NCI-H1436 treated with DMSO at 0.1 percent for 48 hours (cell line): ENCODE results near the gene CRISP1.
"Not testable (repeated sequence)": the region's sequence is repeated elsewhere in the genome, so short reads cannot be mapped to it uniquely, and the experiment has no call there.

Source experiments
- DNase-seq: peaks from one replicate; lab custom pipeline; 2025; lab: John Stamatoyannopoulos, UW

Gene CRISP1

DNA sequence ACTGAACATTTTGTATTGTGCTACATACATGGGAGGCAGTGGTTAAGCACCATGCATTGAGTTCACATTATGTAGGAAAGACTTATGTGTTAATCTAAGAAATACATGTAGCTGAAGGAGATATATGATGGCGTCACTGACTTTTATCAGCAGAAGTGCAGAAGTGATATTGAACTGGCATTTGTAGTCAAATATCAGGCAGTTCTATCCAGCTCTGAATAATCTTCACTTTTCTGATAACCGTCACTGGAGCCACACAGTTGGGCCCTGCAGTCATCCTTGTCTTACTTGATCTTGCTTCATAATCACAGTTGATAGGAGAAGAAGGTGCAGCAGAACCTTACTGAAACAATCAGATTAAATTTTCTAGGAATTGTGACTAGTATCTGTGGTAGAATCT lies 26.4 kb downstream of the CRISP1 start:
- no peak for DNase-seq

DNA sequence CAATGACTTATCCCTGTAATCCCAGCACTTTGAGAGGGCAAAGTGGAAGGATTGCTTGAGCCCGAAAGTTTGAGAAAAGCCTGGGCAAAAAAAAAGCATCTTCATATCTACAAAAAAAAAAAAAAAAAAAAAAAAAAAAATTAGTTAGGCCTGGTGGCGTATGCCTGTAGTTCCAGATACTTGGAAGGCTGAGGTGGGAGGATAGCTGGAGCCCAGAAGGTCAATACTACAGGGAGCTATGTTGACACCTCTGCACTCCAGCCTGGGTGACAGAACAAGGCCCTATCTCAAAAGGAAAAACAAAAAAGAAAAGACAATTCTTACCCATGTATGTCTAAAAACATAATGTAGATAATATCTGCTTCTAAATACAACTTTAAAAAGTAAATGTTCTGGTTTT lies 27.2 kb downstream of the CRISP1 start:
- no peak for DNase-seq

DNA sequence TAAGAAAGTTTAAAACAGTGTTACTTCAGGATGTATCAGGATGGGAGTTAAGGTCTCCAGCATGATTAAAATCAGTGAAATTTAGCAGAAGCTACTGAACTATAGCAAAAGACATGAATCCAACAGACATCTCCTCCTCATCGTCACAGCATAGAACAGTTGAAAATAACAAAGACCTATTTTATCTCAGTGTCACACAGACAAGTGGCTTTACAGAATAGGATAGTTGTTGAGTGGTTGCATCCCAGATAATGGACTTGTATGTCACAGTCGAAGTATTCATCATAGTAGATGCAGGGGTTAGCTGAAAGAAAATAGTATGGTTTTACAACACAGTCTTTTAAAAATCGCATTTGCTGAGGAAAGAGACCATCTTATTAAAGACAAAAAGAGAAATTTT lies 31.2 kb downstream of the CRISP1 start:
- no peak for DNase-seq

DNA sequence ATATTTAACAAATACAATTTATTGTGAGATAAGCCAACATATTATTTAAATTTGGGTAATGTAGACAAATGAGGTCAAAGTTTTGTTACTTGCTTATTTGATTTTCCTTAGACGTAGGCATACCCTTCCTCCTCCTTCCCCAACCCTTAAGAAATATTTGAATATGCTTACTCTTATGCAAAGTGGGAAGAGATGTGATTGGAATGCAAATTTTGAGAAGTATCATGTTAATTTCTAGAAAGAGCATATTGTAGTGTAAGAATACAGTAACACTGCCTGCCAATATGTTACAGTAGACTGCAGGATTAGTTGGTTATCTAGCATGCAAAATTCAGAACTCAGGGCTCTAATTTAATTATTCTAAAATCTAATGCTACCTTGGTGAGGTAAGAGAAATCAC lies 32.9 kb downstream of the CRISP1 start:
- DNase-seq = no peak

DNA sequence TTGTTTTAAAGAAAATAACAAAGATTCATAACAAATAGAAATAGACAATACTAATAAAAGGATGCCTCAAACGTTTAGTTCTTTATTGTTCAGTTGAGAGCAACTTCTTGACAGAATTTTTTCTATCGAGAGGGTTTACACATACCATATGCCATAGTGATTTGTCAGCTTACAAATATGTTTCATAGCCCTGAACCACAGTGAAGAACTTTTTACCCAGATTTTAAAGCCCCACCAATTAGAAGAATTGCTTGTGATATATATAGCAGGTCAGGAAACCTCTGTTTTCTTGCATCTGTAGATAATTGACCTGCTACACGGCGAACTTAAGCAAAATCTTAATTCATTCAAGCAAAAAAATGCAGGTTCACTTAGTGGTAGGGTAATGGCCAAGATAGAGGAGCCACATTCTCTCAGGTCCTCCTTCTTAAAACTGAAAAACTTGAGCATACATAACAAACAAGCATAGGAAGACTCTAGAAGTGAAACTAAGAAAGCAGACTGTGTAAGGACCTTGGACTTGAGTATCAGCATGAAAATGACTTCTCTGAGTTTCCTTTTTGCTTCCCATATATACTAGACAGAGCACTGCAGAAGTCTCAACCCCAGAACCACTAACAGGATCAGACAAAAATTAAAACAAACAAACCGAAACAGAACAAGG lies 39.5 kb downstream of the CRISP1 start:
- no peak for DNase-seq

DNA sequence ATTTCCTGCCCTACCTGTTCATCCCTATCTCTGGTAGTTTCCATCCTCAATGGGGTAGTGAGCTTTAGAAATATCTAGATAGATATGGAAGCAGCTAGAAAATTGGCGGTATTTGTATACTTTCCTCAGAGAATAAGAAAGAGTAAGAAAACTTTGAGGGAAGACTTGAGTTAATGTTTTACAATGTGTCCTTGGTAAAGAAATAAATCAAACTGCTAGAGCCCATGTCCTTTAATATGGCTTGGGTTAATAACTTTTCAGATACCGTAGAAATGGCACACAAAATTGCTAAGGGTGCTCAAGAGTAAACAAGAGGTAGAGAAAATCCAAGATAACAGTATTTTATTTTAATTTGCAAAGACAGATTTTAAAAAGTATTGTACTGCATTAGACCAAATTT lies 51.2 kb downstream of the CRISP1 start:
- DNase-seq = no peak

DNA sequence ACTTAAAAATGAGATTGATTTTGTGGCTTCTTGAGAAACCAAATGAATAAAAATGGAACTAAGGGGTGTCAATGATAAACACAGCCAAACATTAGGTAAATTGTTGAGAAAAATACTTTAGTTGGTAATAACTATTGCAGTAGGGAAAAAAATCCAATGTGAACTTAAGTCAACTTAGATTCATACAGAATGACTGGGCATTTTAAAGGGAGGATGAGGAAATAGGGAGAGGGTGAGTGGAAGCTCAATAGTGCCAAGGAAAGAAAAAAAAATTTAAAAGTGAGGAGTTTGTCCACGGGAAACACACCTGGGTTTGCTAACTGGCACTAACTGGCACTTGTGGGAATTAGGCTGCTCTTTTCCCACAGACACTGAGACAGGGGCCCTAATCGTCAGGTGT lies 53.1 kb downstream of the CRISP1 start:
- DNase-seq = no peak

DNA sequence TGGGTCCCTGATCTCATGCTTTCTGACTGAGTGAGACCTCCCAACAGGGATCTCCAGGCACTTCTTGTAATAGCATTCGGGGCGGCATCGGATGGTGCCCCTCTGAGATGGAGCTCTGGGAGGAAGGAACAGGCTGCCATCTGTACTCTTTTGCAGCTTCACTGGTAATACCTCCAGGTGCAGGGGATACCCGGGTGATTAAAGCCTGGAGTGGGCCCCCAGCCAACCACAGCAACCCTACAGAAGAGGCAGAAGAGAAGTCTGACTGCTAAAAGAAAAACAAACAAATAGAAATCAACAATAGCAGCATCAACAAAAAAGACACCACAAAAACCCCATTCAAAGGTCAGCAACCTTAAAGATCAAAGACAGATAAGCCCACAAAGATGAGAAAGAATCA lies 60.2 kb downstream of the CRISP1 start:
- no peak for DNase-seq

DNA sequence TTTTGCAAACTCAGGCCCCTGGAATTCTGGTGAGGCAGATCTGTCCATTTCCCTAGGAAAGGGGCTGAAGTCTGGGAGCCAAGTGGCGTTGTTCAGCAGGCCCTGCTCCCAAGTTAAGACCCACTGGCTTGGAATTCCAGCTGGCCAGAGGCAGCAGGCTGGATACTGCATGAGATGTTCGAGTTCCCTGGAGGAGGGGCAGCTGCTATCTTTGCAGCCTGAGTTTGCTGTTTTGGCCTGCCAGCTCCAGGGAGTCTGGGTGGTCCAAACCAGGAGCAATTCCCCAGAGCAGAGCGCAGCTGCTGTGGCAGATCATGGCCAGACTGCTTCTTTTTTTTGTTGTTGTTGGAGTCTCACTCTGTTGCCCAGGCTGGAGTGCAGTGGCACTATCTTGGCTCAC lies 61.1 kb downstream of the CRISP1 start:
- no peak for DNase-seq

DNA sequence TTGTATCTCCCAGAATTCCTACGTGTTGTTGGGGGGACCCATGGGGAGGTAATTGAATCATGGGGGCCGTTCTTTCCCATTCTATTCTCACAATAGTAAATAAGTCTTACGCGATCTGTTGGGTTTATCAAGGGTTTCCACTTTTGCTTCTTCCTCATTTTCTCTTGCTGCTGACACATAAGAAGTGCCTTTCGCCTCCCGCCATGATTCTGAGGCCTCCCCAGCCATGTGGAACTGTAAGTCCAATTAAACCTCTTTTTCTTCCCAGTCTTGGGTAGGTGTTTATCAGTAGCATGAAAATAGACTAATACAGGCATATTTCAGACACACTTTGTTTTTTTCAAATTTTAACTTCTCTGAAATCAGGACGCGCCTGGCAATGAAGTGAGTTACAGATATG lies 64.8 kb downstream of the CRISP1 start:
- DNase-seq = no peak

DNA sequence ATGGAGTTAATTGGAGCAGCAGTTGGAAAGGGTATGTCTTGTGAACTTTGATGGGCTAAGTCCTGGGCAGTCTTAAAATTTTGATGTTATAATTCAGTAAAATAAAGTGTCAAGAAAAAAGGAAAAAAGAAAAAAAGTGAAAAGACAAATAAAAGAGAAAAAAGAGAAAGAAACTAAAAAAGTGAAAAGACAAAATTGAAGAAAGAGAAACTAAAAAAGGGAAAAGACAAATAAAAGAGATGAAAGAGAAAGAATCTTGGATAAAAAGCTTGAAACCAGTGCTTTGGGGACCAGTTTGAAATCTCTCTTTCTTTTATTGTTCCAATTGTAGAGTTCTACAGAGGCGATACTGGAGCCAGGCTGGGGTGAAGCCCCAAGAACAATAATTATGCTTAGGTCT lies 67.2 kb downstream of the CRISP1 start:
- no peak for DNase-seq

DNA sequence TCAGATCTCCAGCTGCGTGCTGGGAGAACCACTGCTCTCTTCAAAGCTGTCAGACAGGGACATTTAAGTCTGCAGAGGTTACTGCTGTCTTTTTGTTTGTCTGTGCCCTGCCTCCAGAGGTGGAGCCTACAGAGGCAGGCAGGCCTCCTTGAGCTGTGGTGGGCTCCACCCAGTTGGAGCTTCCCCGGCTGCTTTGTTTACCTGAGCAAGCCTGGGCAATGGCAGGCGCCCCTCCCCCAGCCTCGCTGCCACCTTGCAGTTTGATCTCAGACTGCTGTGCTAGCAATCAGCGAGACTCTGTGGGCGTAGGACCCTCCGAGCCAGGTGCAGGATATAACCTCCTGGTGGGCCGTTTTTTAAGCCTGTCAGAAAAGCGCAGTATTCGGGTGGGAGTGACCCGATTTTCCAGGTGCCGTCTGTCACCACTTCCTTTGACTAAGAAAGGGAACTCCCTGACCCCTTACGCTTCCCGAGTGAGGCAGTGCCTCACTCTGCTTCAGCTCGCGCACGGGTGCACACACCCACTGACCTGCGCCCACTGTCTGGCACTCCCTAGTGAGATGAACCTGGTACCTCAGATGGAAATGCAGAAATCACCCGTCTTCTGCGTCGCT lies 69.4 kb downstream of the CRISP1 start:
- DNase-seq = not testable (repeated sequence)

DNA sequence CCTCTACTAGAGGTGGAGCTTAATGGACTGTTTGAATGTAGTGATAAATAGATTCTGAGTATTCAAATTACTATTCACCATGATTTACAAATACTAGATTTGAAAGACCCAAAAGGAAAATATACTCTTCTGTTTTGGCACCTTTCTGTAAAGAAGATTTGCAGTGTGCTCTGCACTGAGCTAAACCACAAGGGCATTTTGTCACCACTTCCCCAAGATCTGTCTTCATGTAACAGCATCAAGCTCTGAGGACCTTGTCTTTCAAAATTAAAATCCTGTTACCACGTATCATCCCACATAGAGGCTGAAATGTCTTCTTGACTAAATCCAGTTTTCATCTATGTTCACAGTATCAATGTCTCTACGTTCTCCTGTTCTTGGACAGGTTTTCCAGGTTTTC lies 76.0 kb downstream of the CRISP1 start:
- no peak for DNase-seq

DNA sequence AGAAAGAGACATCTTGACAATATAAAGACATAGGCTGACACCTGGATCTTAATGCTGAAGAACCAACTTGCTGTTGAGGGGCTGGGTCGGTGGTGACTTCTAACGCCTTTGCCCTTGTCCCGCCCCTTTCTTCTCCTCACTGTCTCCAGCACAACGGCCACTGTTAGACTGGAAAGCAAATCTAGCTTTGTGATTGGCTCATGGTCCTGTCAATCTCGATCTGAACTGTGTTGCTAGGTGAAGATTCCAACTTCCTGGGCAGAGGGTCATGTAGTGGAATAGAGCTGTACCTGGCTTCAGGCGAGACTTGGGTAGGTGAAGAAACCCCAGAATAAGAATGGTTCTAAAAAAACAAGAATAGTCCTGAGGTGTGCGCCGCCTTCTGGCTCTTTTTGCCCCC lies 79.2 kb downstream of the CRISP1 start, which contains the start of gene PGK2:
Gene PGK2 (minus strand): TSS at position 110 of the 400 bp plus-strand sequence. CDS start 98 bp downstream, at position 12.
- DNase-seq = no peak

DNA sequence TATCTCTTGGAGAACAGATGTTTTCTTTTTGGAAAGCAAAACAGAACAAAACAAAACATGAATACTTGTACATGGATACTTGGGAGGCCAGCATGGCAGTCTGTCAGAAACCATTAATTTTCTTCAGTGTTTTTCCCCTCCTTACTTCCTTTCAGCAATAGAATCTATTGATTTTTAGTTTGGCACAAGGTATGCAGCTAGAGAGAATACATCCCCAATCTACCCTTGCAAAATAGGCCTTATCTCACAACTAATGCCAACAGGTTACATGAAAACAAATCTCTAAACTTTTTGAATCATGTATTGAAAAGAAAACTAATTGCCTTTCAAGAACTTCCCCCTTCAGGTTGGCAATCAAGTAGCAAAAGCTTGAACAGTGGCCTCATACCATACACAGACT lies 82.1 kb downstream of the CRISP1 start:
- DNase-seq = no peak
